Activated CD4-positive, alpha-beta T cell treated with anti-CD3 and anti-CD28 coated beads for 36 hours (primary cell): ENCODE measurements around the gene FAM110A. TPM values are rescaled to one million over a fixed set of nuclear protein-coding genes. Genes with fewer than 3 reads are reported as not detected.

Source experiments
- ATAC-seq: fragments of 200-7000 bp; cut with Tn5 transposase; one replicate; pipeline ENCODE4 v1.10.0; 2021; ENCODE audit warnings: mild to moderate bottlenecking, moderate library complexity
- CTCF ChIA-PET: fragments of 350-600 bp; sonication (Branson Sonifier 250); formaldehyde crosslinking; loops from one replicate; lab custom pipeline; 2021; ENCODE audit warnings: antibody characterized with exemption; lab: Charles Lee
- POLR2A ChIA-PET: fragments of 350-600 bp; sonication (Branson Sonifier 250); formaldehyde crosslinking; loops from one replicate; lab custom pipeline; 2021; ENCODE audit warnings: antibody characterized with exemption, inconsistent platforms; lab: Charles Lee
- DNase-seq: peaks from one replicate; pipeline ENCODE4 v3.0.0-alpha.2; 2020
- H3K27ac Mint-ChIP-seq: one replicate; pipeline ENCODE4 v1.8.0; 2021; ENCODE audit warnings: mixed read lengths
- H3K27me3 Mint-ChIP-seq: one replicate; pipeline ENCODE4 v1.8.0; 2021; ENCODE audit warnings: mixed read lengths
- H3K36me3 Mint-ChIP-seq: one replicate; pipeline ENCODE4 v1.8.0; 2021; ENCODE audit warnings: low read depth, mixed read lengths
- H3K4me1 Mint-ChIP-seq: one replicate; pipeline ENCODE4 v1.8.0; 2021; ENCODE audit warnings: mixed read lengths
- H3K4me3 Mint-ChIP-seq: one replicate; pipeline ENCODE4 v1.8.0; 2021; ENCODE audit warnings: mild to moderate bottlenecking, moderate library complexity, mixed read lengths
- H3K9me3 Mint-ChIP-seq: one replicate; pipeline ENCODE4 v1.8.0; 2021; ENCODE audit warnings: low read depth, mixed read lengths
- intact Hi-C, 2 experiments: fragments of 100-400 bp; cut with DNase I in 1 of 2; cut with micrococcal nuclease in 1 of 2; formaldehyde crosslinking; loops; one replicate each; pipeline versions ENCODE4 v1.14.2 to v1.15.1; 2022 to 2024; cut with DNase I, micrococcal nuclease
- total RNA-seq, 2 experiments: library from RNA; stranded (reverse); gene quantifications; one replicate each; pipeline ENCODE4 v1.2.3, GENCODE V29; 2021

The FAM110A gene
- total RNA-seq, 2 experiments from 2014 or later = 15.5 TPM

DNA sequence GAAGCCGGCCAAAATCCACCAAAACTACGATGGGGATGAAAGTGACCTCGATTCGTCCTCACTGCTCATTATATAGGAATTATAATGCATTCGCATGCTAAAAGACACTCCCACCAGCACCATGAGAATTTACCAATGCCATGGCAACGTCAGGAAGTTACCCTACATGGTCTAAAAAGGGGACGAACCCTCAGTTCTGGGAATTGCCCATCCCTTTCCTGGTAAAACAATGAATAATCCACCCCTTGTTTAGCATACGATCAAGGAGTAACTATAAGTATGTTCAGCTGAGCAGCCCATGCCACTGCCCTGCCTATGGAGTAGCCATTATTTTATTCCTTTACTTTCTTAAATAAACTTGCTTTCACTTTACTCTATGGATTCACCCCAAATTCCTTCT is 20.1 kb upstream of the FAM110A start:
- CTCF ChIA-PET = no interaction called here
- intact Hi-C loops = loop anchor here in 1 of 2 experiments (10.0 kb wide), 1 partner anchor 291 kb away; no protein-coding TSS in a partner anchor
- H3K27me3 Mint-ChIP-seq = peaks cover 13% of the 10 kb centered on the region
- no peak overlapping the region for H3K27ac Mint-ChIP-seq
- no peaks in the 10 kb centered on the region for H3K9me3 Mint-ChIP-seq
- no peak for DNase-seq
- ATAC-seq = no peak
- no peak overlapping the region for H3K4me3 Mint-ChIP-seq
- H3K4me1 Mint-ChIP-seq = no peaks in the 10 kb centered on the region
- POLR2A ChIA-PET = no interaction called here
- H3K36me3 Mint-ChIP-seq = no peaks in the 10 kb centered on the region

DNA sequence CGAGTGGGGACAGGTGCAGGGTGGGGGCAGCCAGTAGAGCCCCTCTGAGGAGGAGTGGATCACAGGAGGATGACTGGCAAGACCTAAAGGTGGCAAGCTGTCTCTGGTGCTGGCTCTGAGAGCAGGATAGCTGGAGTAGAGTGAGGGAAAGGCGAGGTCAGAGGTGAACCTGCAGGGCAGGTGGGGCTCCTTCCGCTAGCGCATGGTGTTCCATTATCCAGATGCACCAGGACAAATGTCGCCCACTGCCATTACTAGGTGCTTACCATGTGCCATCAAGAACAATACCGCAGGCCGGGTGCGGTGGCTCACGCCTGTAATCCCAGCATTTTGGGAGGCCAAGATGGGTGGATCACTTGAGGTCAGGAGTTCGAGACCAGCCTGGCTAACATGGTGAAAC is 18.3 kb upstream of the FAM110A start:
- no peak for ATAC-seq
- intact Hi-C loops = loop anchor here (5.0 to 10.0 kb wide), 3 partner anchors 97 to 397 kb away; no protein-coding TSS in a partner anchor
- no peaks in the 10 kb centered on the region for H3K4me1 Mint-ChIP-seq
- ChIA-PET CTCF (interaction anchor here (0.6 to 9.3 kb wide), 13 partner anchors 9 to 277 kb away, joined by 3 to 164 read pairs (median 3); no protein-coding TSS in a partner anchor), POLR2A (no interaction called here)
- H3K27ac Mint-ChIP-seq = no peak overlapping the region
- no peaks in the 10 kb centered on the region for H3K36me3 Mint-ChIP-seq
- no peak for DNase-seq
- H3K27me3 Mint-ChIP-seq = peaks cover 11% of the 10 kb centered on the region
- no peak overlapping the region for H3K4me3 Mint-ChIP-seq
- H3K9me3 Mint-ChIP-seq = no peaks in the 10 kb centered on the region

DNA sequence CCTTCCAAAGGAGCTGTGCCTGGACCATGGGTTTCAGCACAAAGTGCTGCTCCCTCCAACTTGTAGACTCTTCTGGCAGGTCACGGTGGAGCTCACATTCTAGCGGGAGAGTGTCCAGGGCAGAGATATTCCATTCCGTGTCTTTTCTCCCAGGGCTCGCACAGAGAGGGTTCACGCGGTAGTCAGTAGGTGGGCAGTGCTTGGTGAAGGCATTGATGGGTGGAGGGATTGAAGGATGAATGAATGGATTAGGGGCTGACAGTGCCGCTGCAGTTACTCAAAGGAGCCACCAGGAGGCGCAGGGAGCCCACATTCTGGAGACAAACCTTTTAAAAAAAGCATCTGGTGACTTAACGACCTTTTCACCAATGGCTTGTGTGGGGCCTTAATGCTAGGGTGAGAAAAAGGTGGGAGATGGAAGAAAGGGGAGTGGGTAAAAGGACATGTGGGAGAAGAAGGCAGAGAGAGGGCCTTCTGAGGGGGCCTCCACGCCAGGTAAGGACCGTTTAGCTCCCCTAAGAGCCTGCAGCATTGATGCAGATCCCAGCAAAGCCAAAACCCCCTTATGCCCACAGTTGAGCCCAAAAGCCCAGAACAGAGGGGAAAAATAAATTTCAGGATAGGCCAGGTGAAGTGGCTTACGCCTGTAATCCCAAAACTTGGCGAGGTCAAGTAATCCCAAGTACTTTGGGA is 17.5 kb upstream of the FAM110A start:
- POLR2A ChIA-PET = interaction anchor here (0.6 kb wide), 1 partner anchor 14 kb away, joined by 3 read pairs; no protein-coding TSS in a partner anchor
- H3K27ac Mint-ChIP-seq = no peak overlapping the region
- H3K27me3 Mint-ChIP-seq = peaks cover 11% of the 10 kb centered on the region
- H3K4me1 Mint-ChIP-seq = no peaks in the 10 kb centered on the region
- peak; percentile 80 for DNase-seq
- CTCF ChIA-PET = interaction anchor here (0.5 to 9.3 kb wide), 22 partner anchors 10 to 401 kb away, joined by 3 to 164 read pairs (median 3); no protein-coding TSS in a partner anchor
- H3K9me3 Mint-ChIP-seq = no peaks in the 10 kb centered on the region
- peak; percentile 72 for ATAC-seq
- H3K4me3 Mint-ChIP-seq = no peak overlapping the region
- intact Hi-C loops = loop anchor here (1.0 to 10.0 kb wide), 9 partner anchors 55 to 397 kb away; no protein-coding TSS in a partner anchor
- H3K36me3 Mint-ChIP-seq = no peaks in the 10 kb centered on the region

DNA sequence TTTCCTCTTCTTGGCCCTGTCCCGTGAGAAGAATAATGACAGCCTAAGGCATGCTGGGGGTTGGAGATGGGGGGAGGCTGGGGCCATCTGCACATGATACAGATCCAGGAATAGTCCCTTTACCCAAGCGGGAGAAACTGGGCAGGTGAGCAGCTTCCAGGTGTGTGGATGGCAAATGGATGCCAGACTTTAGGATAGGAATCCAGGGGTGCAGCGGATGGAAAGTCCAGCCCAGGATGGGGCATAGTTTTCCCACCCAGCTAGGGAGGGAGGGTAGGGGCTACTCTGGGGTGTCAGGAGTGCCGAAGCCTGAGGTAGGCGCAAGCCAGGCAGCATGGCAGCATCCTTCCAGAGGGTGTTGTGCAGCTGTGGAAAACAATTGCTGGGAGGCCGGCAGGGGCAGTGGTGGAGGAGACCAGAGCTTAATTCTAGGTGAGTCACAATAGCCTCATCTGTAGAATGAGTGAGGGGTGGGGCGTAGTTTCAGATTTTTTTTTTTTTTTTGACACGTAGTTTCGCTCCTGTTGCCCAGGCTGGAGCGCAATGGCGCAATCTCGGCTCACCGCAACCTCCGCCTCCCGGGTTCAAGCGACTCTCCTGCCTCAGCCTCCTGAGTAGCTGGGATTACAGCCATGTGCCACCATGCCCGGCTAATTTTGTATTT is 15.4 kb upstream of the FAM110A start:
- Mint-ChIP-seq H3K4me3 (no peak overlapping the region), H3K9me3 (no peaks in the 10 kb centered on the region), H3K27ac (no peak overlapping the region), H3K36me3 (no peaks in the 10 kb centered on the region), H3K4me1 (no peaks in the 10 kb centered on the region), H3K27me3 (peaks cover 7% of the 10 kb centered on the region)
- intact Hi-C loops = loop anchor here (5.0 to 10.0 kb wide), 3 partner anchors 94 to 394 kb away; no protein-coding TSS in a partner anchor
- ATAC-seq (no peak), DNase-seq (no peak)
- POLR2A ChIA-PET = no interaction called here
- CTCF ChIA-PET = interaction anchor here (0.6 to 9.3 kb wide), 26 partner anchors 9 to 395 kb away, joined by 3 to 164 read pairs (median 4); partner anchors contain the start of gene FAM110A

DNA sequence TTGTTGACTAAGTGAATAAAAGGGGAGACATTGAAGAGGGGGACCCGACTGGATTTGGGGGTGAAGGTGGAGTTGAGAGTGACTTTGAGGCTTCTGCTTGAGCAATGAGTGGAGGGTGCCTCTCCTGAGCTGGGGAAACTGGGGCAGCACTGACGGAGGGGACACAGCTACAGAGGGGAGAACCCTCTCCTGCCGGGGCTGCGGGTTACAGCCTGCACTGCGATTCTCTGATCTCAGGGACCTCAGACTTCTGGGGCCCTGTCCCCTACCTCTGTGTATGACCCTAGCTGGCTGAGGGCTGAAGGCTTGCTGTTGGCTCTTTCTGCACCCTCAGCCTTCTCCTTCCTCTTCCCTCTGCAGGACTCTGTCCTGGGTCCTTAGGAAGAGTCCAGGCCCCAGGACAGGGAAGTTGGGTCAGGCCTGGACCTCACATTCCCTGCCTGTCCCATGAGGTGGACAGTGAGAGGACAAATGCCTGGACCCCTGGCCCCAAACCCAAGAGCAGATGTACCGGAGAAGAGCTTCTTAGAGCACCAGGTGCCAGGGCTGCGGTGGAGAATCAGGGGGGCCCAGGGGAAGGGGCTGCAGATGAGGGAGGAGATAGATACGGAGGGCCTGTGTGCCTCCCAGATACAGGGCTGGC is 13.7 kb upstream of the FAM110A start:
- Mint-ChIP-seq H3K4me3 (no peak overlapping the region), H3K4me1 (no peaks in the 10 kb centered on the region), H3K36me3 (no peaks in the 10 kb centered on the region), H3K27ac (no peak overlapping the region), H3K27me3 (peaks cover 5% of the 10 kb centered on the region), H3K9me3 (no peaks in the 10 kb centered on the region)
- ATAC-seq (no peak), DNase-seq (no peak)
- ChIA-PET POLR2A (no interaction called here), CTCF (interaction anchor here (0.6 to 9.3 kb wide), 4 partner anchors 14 to 137 kb away, joined by 3 to 164 read pairs (median 8); no protein-coding TSS in a partner anchor)
- intact Hi-C loops = loop anchor here (1.0 to 10.0 kb wide), 4 partner anchors 14 to 392 kb away; partner anchors contain the start of gene FAM110A (in 1 of the 2)

DNA sequence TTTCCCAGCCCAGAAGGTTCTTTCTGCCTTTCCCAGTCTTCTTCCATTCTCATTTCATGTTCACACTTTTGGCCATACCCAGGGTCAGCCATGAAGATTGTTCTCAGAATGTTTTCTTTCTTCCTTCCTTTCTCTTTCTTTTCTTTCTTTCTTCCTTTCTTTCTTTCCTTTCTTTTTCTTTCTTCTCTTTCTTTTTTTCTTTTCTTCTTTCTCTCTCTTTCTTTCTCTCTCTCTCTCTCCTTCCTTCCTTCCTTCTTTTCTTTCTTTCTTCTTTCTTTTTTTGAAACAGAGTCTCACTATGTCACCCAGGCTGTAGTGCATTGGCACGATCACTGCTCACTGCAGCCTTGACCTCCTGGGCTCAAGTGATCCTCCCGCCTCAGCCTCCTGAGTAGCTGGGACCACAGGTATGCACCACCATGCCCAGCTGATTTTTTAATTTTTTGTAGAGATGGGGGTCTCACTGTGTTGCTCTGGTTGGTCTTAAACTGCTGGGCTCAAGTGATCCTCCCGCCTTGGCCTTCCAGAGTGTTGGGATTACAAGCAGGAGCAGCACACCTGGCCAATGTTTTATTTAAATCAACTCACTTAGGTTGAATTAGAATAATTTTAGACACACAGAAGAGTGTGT is 13.1 kb upstream of the FAM110A start:
- H3K27ac Mint-ChIP-seq = no peak overlapping the region
- peaks cover 5% of the 10 kb centered on the region for H3K27me3 Mint-ChIP-seq
- ChIA-PET POLR2A (no interaction called here), CTCF (interaction anchor here (9.3 kb wide), 1 partner anchor 136 kb away, joined by 164 read pairs; no protein-coding TSS in a partner anchor)
- no peak for DNase-seq
- intact Hi-C loops = no loop called here
- H3K4me3 Mint-ChIP-seq = no peak overlapping the region
- no peaks in the 10 kb centered on the region for H3K9me3 Mint-ChIP-seq
- no peak for ATAC-seq
- no peaks in the 10 kb centered on the region for H3K36me3 Mint-ChIP-seq
- H3K4me1 Mint-ChIP-seq = no peaks in the 10 kb centered on the region

DNA sequence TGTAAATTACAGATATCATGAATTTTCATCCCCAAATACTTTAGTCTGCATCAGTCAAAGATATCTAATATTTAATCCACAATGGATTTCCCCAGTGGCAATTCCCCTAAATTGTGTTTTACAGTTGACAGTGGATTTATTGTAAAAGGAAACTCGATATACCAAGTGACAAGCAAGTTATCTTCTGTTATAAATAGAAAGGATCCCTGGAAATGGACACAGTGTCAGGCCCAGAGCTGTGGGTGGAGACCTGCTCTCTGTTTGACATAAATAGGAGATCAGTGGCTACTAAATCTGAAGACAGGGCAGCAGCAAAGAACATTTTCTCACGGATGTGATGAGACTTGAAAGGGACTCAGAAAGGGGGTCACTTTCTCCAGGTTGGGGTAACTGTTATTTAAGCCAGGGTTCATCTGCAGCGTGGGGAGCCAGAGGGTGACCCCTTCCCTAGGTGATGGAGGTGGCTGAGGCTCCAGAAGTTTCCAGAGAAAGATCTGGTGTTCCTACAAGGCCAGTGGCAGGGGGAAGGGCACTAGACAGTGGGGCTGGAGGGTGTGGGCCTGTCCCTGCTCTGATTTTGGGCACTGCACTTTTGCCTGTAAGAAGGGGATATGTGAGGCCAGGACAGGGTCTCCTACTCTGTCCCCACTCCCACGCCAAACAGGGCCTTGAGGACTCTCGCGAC is 12.3 kb upstream of the FAM110A start:
- ATAC-seq = no peak
- ChIA-PET POLR2A (no interaction called here), CTCF (interaction anchor here (0.6 to 9.3 kb wide), 2 partner anchors 14 to 136 kb away, joined by 3 to 164 read pairs; no protein-coding TSS in a partner anchor)
- DNase-seq = no peak
- Mint-ChIP-seq H3K4me3 (no peak overlapping the region), H3K9me3 (no peaks in the 10 kb centered on the region), H3K4me1 (no peaks in the 10 kb centered on the region), H3K36me3 (no peaks in the 10 kb centered on the region), H3K27ac (no peak overlapping the region), H3K27me3 (no peaks in the 10 kb centered on the region)
- intact Hi-C loops = no loop called here

DNA sequence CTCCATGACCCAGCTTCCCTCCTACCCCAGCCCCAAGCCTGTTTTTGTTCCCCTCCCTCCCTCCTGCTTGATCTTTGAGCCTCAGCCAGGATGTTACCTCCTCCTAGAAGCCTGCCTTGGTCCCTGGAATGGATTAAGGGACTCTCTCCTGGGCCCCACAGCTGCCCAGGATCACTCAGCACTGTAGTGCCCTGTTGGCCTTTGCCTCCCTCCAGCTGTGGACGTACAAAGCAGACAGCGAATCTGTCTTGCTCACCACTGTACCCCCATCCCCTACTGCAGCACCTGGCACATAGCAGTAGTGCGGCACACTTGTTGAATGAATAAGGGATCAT is 11.8 kb upstream of the FAM110A start:
- ChIA-PET CTCF (interaction anchor here (0.6 to 9.3 kb wide), 2 partner anchors 13 to 135 kb away, joined by 3 to 164 read pairs; no protein-coding TSS in a partner anchor), POLR2A (no interaction called here)
- no peaks in the 10 kb centered on the region for H3K27me3 Mint-ChIP-seq
- intact Hi-C loops = no loop called here
- no peaks in the 10 kb centered on the region for H3K4me1 Mint-ChIP-seq
- ATAC-seq = no peak
- no peak overlapping the region for H3K27ac Mint-ChIP-seq
- H3K9me3 Mint-ChIP-seq = no peaks in the 10 kb centered on the region
- no peaks in the 10 kb centered on the region for H3K36me3 Mint-ChIP-seq
- no peak for DNase-seq
- H3K4me3 Mint-ChIP-seq = no peak overlapping the region

DNA sequence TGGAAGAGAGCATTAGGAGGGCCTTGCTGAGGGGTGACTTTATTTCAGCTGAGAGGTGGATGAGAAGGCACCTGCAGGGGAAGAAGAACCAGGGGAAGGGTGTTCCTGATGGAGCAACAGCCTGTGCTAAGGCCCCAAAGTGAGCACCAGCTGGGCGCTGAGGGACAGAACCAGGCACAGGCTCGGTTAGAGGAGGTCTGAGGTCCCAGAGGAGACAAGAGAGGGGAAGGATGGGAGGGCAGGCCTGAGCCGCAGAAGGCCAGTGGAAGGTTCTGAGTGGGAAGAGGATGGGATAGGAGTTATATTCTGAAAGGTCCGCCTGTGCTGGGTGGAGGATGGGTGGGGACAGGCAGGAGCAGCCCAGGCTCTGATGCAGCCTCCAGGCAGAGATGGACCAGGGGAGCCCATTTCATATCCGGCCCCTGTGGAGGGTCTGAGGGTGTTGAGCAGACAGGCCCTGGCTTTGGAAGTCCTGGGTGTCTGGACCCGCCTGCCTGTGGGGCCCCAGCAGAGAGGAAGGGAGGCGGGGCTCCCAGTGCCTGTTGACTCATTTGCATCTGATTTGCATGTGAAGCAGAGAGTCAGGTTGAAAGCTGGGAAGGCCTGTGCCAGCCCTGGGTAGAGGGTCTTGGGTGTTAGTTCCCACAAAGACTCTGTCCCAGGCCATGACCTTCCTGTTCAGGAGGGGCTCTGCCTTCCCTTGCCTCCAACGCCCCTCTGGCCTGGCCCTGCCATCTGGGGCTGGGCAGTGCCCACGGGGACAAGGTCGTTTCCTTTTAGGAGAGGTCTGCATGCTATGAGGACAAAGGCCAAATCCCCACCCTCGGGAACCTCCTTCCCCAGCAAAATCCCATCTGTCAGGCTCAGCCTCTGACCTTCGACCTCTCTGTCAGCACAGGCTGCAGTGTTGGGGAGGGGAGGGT is 10.6 kb upstream of the FAM110A start:
- intact Hi-C loops = no loop called here
- POLR2A ChIA-PET = no interaction called here
- no peak overlapping the region for H3K4me3 Mint-ChIP-seq

DNA sequence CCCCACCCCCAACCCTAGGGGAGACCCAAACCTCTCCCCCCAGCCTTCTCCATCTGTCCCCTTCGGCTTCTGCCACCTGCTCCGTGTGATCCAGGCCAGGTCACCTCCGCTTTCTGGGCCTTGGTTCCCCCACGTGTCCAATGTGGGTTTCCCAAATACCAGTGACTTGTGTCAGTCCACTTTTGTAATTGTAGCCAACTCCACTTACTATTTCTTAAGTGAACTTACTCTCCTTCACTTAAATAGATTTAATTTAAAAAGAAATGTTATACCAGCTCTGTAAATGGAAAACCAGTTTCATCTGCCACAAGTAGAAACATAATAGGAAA is 10.0 kb upstream of the FAM110A start:
- intact Hi-C loops = no loop called here
- H3K9me3 Mint-ChIP-seq = no peaks in the 10 kb centered on the region
- no peak for DNase-seq
- no peak for ATAC-seq
- H3K4me1 Mint-ChIP-seq = no peaks in the 10 kb centered on the region
- H3K27me3 Mint-ChIP-seq = no peaks in the 10 kb centered on the region
- H3K27ac Mint-ChIP-seq = no peak overlapping the region
- POLR2A ChIA-PET = no interaction called here
- CTCF ChIA-PET = interaction anchor here (0.8 to 1.5 kb wide), 3 partner anchors 14 to 1347 kb away, joined by 3 read pairs; no protein-coding TSS in a partner anchor
- no peaks in the 10 kb centered on the region for H3K36me3 Mint-ChIP-seq
- no peak overlapping the region for H3K4me3 Mint-ChIP-seq

More for the DNA sequence above, 10.6 kb upstream of the FAM110A start:
- ATAC-seq (no peak), DNase-seq (no peak)
- CTCF ChIA-PET = interaction anchor here (0.7 to 9.3 kb wide), 5 partner anchors 15 to 1348 kb away, joined by 3 to 164 read pairs (median 3); no protein-coding TSS in a partner anchor
- Mint-ChIP-seq H3K27ac (peak overlapping the region; percentile 6), H3K9me3 (no peaks in the 10 kb centered on the region), H3K27me3 (no peaks in the 10 kb centered on the region), H3K4me1 (no peaks in the 10 kb centered on the region), H3K36me3 (no peaks in the 10 kb centered on the region)
